Retina (tissue), 1 donor: ENCODE results near the gene INPP5K.
A peak's percentile ranks its signal among the peaks of the same experiment; 100 is the strongest.
"Not testable (repeated sequence)": the region's sequence is repeated elsewhere in the genome, so short reads cannot be mapped to it uniquely, and the experiment has no call there.

Experiments used
- DNase-seq: peaks from one replicate; pipeline ENCODE4 v3.0.0-alpha.2; 2016

Gene INPP5K

DNA sequence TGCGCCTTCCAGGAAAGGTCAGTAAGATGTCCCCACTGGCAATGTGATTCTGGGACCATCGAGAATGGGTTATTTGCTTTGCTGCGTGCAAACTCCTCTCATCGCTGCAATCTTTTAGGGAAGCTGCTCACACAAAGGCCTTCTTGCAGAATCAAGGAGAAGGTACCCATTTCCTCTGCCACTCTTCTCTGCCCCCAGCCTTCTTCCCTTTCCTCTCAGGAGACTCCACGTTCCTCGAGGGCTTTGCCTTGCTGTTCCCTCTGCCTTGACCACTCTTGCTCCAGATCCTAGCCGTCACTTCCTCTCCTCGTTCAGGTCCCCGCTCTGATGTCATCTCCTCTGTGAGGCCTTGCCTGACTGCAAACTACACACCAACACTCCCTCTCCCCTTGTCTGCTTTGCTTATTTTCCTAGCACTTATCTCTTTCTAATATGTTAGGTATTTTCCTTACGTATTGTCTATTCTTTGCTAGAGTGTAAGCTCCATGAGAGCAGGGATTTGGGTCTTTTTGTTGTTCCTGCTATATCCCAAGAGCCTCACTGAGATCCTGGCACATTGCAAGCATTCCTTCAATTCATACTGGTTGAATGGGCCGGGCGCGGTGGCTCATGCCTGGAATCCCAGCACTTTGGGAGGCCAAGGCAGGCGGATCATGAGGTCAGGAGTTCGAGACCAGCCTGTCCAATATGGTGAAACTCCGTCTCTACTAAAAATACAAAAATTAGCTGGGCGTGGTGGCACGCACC, 55.0 kb downstream of the INPP5K start:
- no peak for DNase-seq

DNA sequence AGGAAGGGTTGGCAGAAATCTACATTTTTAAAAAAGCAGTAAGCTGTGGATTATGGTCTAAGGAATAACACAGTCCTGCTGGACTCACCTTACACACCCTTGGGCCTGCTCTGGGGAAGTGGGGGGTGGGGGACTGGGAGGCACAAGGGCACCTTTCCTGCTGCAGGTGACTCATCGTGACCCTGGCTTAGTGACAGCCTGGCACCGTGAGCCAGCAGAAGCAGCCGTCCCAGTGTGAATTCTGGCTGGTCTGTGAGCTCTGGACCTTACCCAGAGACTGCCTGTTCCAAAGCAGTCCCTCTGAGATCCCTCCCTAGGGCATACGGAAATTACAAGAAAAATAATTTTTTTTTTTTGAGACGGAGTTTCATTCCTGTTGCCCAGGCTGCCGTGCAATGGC, 56.2 kb downstream of the INPP5K start:
- no peak for DNase-seq

DNA sequence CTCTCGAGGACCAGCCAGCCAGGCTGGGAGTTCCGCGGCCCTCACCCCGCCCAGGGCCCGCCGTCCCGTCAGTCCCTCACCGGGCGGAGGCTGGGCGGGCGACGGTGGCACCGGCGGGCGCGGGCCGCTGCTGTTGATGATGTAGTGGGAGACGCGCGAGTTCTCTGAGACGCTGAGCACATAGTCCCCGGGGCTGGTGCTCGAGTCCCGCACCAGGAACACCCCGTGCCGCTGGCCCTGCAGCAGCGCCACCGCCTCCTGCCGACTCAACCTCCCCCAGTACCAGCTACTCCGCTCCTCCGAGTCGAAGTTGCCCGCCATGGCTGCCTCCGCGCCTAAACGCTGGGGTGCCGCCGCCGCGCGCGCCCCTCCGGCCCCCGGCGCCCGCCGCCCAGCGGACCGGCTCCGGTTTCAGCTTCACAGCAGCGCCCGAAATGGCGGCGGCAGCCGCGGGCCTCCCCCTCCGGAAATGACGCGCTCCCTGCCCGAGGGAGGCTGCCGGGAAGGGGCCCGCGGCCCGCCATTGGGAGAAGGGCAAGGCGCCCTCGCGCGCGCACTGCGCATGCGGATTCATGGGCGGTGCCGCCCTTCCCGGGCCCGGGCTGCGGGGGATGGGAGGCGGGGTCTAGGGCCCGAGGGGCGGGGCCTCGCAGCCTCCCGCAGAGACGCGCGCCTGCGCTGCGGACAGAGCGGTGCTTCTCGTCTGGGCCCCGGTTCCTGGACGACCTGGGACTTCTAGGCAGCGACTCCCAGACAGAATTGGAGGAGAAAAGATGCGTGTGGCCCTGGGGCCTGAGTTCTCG, 60.4 kb downstream of the INPP5K start, which contains the start of gene CRK:
Gene CRK (minus strand): TSS at position 436 of the 803 bp plus-strand sequence. CDS start 115 bp downstream, at position 321.
- peak; percentile 94 for DNase-seq

DNA sequence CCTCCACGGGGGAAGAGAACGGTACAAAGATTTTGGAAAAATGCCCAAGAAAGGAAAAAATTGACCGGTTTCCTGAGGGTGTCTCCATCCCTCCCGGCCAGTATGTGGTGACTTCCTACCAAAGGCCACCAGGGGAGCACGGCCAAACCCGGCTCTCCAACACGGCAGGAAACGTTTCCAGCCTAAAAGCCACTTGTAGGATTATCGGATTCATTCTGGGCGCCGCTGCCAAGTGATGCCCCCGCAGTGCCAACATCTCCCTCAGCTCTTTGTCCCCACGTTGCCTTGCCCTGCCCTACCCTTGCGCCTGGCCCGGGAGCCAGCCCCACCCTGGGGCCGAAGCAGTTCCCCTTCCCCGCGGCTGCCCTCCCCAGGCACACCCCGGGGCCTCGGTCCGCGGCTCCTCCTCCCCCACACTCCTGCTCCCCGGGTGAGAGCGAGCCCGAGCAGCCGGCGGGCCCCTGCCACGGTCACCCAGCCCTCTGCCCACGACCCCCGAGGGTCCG, 61.1 kb downstream of the INPP5K start:
- peak; percentile 59 for DNase-seq

DNA sequence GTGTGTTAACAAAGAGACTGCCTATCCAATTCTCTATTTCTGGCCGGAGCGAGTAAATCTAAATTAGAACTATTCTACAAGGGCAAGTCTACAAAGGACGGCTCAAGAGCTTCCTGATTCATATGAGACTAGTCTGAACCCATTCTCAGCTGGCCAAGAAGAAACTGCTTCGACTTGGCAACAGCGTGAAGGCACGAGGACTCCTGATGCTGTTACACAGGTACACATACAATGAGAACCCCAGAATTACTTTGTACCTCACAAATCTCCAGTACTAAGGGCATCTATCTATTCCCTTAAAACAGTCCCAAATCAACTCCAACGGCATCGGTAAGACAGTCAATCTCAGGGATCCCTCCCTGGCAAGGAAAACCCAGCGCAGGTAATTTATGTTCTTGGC, 61.9 kb downstream of the INPP5K start:
- no peak for DNase-seq

DNA sequence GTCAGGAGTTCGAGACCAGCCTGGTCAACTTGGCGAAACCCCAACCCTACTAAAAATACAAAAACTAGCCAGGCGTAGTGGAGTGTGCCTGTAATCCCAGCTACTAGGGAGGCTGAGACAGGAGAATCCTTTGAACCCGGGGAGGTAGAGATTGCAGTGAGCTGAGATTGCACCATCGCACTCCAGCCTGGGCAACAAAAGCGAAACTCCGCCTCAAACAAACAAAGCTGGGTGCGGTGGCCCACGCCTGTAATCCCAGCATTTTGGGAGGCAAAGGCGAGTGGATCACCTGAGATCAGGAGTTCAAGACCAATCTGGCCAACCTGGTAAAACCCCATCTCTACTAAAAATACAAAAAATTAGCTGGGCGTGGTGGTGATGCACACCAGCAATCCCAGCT, 62.7 kb downstream of the INPP5K start:
- DNase-seq: not testable (repeated sequence)

DNA sequence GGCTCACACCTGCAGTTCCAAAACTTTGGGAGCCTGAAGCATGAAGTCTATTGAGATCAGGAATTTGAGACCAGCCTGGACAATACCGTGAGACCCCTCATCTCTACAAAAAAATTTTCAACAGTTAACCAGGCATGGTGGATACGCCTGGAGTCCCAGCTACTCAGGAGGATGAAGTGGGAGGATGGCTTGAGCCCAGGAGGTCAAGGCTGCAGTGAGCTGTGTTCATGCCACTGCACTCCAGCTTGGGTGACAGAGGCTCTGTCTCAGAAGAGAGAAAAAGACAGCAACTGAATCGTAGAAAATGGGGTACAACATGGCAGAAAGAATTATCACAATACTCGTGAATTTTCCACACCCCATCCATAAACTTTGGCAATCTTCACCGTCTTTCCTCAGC, 63.6 kb downstream of the INPP5K start:
- DNase-seq: no peak

DNA sequence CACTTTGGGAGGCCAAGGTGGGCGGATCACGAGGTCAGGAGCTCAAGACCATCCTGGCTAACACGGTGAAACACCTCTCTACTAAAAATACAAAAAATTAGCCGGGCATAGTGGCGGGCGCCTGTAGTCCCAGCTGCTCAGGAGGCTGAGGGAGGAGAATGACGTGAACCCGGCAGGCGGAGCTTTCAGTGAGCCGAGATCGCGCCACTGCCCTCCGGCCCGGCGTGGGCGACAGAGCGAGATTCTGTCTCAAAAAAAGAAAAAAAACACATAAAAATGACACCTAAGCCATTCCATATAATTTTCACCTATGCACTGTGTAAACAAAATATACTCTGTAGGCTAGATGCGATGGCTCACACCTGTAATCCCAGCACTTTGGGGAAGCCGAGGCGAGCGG, 66.2 kb downstream of the INPP5K start:
- DNase-seq: not testable (repeated sequence)

DNA sequence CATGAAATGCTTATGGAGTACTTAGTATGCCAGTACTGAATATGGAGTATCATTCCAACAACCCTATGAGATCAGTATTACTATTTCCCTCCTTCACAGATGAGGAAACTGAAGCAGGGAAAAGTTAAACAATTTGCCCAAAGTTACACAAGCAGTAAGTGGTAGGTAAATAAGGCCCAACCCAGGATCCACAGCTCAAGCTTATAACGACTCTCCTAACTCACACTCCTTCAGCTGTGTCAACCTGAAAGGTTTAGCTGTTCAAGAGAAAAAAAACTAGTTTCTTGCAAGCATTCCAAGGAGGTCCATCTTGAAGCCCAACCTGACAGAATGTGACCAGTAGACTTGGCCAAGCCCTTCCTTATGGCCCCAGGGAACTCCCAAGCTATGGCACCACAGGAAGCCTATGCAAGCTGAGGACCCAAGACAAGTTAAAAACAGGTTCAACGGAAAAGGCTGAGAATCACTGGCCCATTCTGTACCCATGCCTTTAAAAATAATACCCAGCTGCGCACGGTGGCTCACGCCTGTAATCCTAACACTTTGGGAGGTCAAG, 66.9 kb downstream of the INPP5K start:
- no peak for DNase-seq

DNA sequence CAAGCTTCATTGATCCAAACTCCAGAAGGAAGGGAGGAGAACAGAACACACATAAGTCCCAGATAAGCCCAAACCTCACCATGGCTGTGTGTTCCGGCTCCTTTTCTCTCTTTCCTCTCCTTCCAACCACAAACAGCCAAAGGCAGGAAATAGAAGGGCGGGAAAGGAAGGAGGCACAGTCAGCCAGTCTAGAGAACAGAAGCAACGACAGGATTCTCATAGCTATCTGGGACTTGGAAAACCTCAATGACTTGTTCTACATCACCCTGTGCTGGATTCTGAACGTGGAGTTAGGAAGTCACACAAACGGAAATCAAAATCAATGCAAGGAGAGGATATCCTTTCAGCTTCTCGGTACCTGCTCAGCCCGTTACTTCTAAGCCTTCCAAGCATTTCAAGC, 69.4 kb downstream of the INPP5K start:
- no peak for DNase-seq

DNA sequence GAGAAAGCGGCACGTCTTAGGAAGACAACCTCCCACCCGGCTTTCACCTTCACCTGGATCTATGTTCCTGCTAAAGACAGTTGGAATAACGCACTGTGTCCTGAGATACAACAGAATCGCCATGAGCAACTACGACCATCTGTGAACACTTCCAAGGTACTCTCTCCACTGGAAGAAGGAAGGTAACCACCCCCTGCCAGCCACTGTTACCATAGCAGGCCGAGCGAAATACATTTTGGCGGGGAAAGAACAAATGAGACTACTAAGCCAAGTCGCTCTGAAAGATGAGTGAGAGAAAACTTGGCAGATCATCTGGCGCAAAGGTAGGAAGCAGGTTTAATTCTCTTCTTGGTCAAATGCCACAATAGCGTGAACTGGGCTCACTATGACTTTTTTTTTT, 70.2 kb downstream of the INPP5K start:
- DNase-seq: no peak

DNA sequence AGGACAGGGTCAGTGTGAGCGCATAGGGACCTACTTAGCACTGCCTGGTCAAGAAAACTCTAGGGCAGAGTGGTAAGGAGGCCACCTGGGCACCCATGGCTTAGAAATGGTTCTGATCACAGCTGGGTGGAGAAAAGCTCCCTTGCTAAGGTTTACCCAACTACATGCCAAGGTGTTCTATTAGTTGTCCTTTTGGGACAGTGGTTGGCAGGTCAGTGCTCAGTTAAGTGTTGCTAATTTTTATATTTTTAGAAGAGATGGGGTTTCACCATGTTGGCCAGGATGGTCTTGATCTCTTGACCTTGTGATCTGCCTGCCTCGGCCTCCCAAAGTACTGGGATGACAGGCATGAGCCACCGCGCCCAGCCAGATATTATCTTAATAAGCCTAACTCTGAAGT, 70.7 kb downstream of the INPP5K start:
- not testable (repeated sequence) for DNase-seq
